Cerebellar cortex (tissue), 1 donor: ENCODE measurements around the gene DENND4C.
"Not testable (repeated sequence)": the region's sequence is repeated elsewhere in the genome, so short reads cannot be mapped to it uniquely, and the experiment has no call there.

ENCODE experiments used
- DNase-seq: peaks from one replicate; pipeline ENCODE4 v3.0.0-alpha.2; 2015; ENCODE audit warnings: low spot score

Gene DENND4C

GRCh38 chr9:19410594-19410993 is 180.1 kb downstream of the DENND4C start:
- no peak for DNase-seq

GRCh38 chr9:19411316-19411715 is 180.8 kb downstream of the DENND4C start:
- DNase-seq = no peak

DNA sequence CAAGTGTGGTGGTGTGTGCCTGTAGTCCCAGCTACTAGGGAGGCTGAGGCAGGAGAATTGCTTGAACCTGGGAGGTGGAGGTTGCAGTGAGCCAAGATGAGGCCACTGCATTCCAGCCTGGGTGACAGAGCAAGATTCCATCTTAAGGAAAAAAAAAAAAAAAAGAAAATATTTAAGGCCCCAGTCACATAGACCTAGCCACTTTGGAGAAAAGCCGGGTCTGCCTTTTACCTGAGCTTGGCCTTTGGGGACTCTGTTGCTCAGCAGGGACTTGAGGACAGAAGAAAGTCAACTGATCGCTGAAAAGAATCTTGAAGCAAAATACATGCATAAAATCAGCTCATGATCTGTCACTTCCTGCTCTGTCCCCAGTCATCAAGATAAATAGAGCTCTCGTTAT is 183.0 kb downstream of the DENND4C start:
- DNase-seq = not testable (repeated sequence)

- DNase-seq = no peak
Observed at GRCh38 chr9:19416143-19416542, 185.7 kb downstream of the DENND4C start.

- no peak for DNase-seq
Observed at GRCh38 chr9:19420877-19421276, 190.4 kb downstream of the DENND4C start.
